ENCODE results near the gene LPP. TPM values are rescaled to one million over a fixed set of nuclear protein-coding genes. Genes with fewer than 3 reads are reported as not detected.

LPP gene
- total and polyA plus RNA-seq, 5 donors from 2014 or later = 14.5 to 102 (median 21.7) TPM

DNA sequence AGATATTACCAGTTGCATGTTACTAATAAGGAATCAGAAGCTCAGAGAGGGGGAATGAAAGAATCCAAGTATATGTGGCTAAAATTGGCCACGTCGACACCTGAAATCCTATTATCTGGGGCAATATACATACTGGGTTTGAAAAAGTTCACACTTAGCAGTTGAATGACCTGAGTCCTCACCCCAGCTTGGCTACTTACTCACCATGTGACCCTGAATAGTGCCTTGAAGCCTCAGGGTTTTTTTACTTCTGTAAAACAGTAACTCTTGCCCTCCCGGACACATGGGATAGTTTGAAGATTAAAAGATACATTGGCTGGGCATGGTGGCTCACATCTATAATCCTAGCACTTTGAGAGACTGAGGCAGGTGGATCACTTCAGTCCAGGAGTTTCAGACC, 675.6 kb downstream of the LPP start:
- H3K36me3 Mint-ChIP-seq = no peaks in the 10 kb centered on the region
- no peaks in the 10 kb centered on the region for H3K27me3 Mint-ChIP-seq
- H3K27ac Mint-ChIP-seq = no peak overlapping the region
- no peak overlapping the region for H3K4me3 ChIP-seq (ENCODE audit: low read depth, low read length)
- H3K27ac ChIP-seq (ENCODE audit: insufficient read depth, low read length, poor library complexity, severe bottlenecking) = no peak overlapping the region
- no peaks in the 10 kb centered on the region for H3K27me3 ChIP-seq (ENCODE audit: control insufficient read depth, insufficient read depth, low read length)
- DNase-seq (no peak), ATAC-seq (ENCODE audit: low read depth in 2 of 2) (no peak)
- no peaks in the 10 kb centered on the region for H3K9me3 ChIP-seq (ENCODE audit: control insufficient read depth in 2 of 2, low read length in 2 of 2)
- no peaks in the 10 kb centered on the region for H3K4me1 ChIP-seq (ENCODE audit: control insufficient read depth, insufficient read depth, low read length, poor library complexity, severe bottlenecking)
- no peaks in the 10 kb centered on the region for H3K36me3 ChIP-seq (ENCODE audit: control insufficient read depth, insufficient read depth, low read length)
- H3K4me1 Mint-ChIP-seq = peaks cover 0 to 18% (median 7%) of the 10 kb centered on the region in 4 donors
- no peaks in the 10 kb centered on the region for H3K9me3 Mint-ChIP-seq
- no peak overlapping the region for H3K4me3 Mint-ChIP-seq

DNA sequence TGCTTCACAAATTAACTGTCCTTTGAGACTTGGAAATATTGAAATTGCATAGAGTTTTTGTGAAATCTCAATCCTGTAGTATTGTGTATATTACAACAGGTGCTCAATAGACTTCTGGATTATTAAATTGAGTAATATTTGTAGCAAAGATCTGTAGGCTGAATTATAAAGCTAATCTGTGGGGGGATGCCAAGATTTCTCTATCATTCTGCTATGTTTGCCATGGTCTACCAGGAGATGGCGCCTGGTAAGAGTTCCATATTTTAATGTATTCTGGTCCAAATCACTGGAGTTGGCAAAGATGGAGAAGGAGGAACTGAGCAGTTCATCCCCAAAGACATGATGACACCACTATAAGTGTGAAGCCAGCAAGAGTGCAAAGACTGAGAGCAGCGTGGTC, 676.9 kb downstream of the LPP start:
- no peaks in the 10 kb centered on the region for H3K9me3 ChIP-seq (ENCODE audit: control insufficient read depth in 2 of 2, low read length in 2 of 2)
- no peaks in the 10 kb centered on the region for H3K9me3 Mint-ChIP-seq
- ATAC-seq (ENCODE audit: low read depth in 2 of 2) = no peak
- H3K27me3 Mint-ChIP-seq = no peaks in the 10 kb centered on the region
- peak in 1 of 3 donors; percentile 9 for DNase-seq
- no peak overlapping the region for H3K27ac ChIP-seq (ENCODE audit: insufficient read depth, low read length, poor library complexity, severe bottlenecking)
- H3K36me3 Mint-ChIP-seq = no peaks in the 10 kb centered on the region
- H3K27me3 ChIP-seq (ENCODE audit: control insufficient read depth, insufficient read depth, low read length) = no peaks in the 10 kb centered on the region
- H3K27ac Mint-ChIP-seq = no peak overlapping the region
- H3K4me1 Mint-ChIP-seq = peaks cover 0 to 22% (median 10%) of the 10 kb centered on the region in 4 donors
- no peak overlapping the region for H3K4me3 ChIP-seq (ENCODE audit: low read depth, low read length)
- H3K4me3 Mint-ChIP-seq = no peak overlapping the region
- no peaks in the 10 kb centered on the region for H3K36me3 ChIP-seq (ENCODE audit: control insufficient read depth, insufficient read depth, low read length)
- H3K4me1 ChIP-seq (ENCODE audit: control insufficient read depth, insufficient read depth, low read length, poor library complexity, severe bottlenecking) = no peaks in the 10 kb centered on the region

DNA sequence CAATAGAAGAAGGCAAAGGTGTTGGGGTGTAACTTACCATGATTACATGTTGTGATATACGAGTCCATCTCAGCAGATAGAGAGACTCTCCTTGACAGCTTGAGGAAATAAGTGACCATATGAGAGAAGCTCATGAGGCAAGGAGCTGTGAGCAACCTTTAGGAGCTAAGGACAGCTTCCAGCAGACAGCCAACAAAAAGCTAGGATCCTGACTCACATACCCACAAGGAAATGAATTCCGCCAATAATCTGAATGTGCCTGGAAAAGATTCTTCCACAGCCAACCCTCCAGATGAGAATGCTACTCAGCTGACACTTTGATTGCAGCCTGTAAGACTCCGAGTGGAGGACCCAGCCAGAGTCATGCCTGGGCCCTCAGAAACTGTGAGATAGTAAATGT, 678.2 kb downstream of the LPP start:
- Histone ChIP-seq H3K9me3 (ENCODE audit: control insufficient read depth in 2 of 2, low read length in 2 of 2) (no peaks in the 10 kb centered on the region), H3K27me3 (ENCODE audit: control insufficient read depth, insufficient read depth, low read length) (no peaks in the 10 kb centered on the region), H3K4me3 (ENCODE audit: low read depth, low read length) (no peak overlapping the region), H3K36me3 (ENCODE audit: control insufficient read depth, insufficient read depth, low read length) (no peaks in the 10 kb centered on the region), H3K27ac (ENCODE audit: insufficient read depth, low read length, poor library complexity, severe bottlenecking) (no peak overlapping the region), H3K4me1 (ENCODE audit: control insufficient read depth, insufficient read depth, low read length, poor library complexity, severe bottlenecking) (no peaks in the 10 kb centered on the region)
- DNase-seq (no peak), ATAC-seq (ENCODE audit: low read depth in 2 of 2) (no peak)
- Mint-ChIP-seq H3K36me3 (no peaks in the 10 kb centered on the region), H3K4me1 (peaks cover 0 to 18% (median 10%) of the 10 kb centered on the region in 4 donors), H3K27me3 (no peaks in the 10 kb centered on the region), H3K27ac (no peak overlapping the region), H3K9me3 (no peaks in the 10 kb centered on the region), H3K4me3 (no peak overlapping the region)

DNA sequence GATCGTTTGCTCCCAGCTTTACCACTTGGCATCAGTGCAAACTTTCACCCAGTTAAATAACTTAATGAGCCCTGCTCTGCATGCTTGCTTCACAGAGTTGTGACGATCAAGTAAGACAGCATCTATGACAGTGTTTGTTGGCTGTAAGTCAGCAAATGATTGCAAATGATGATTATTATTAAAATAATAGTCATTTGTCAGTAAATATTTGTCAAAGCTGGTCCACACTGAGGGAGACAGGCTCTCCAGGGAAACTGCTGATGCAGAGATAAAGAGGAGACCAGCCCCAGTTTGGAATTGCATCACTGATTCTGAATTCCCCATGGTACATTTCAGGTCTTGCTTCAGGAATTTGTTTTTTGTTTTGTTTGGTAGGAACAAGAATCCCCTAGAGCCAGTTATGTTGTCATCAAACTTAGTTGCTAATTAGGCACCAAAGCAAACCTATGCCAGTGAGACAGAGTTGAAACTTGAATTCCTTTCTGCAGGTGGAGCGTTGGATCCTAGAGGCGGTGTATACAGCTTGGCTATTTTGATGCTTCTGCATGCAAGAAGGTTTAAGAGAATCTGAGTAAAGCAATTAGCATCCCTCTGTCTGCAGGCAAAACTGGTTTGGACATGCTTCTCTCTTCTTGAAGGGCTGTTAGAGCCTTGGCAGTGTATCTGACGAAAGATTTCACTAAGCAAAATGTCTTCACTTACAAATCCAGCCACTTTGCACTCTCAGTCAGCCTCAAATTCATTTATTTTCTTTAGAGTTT, 679.2 kb downstream of the LPP start:
- no peaks in the 10 kb centered on the region for H3K36me3 Mint-ChIP-seq
- no peak for ATAC-seq (ENCODE audit: low read depth in 2 of 2)
- no peaks in the 10 kb centered on the region for H3K36me3 ChIP-seq (ENCODE audit: control insufficient read depth, insufficient read depth, low read length)

DNA sequence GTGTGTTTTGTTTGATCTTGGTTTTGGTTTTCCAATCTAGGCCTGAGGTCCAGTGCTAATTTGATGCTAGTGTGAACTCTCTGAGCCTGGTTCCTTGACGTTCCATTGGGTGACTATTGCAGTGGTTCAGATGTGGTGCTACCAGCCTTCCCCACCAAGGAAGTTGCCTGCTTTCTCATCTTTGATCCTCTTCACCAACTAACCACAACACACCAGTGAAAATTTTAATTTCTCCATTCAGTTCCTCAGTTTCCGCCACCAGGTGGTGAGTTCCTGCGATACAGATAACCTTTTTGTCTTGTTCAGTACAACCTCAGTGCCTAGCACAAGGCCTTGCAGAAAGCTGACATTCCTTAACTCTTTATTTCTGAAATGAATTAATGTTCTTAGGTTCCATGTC, 680.4 kb downstream of the LPP start:
- no peak overlapping the region for H3K4me3 ChIP-seq (ENCODE audit: low read depth, low read length)
- no peaks in the 10 kb centered on the region for H3K27me3 Mint-ChIP-seq
- no peaks in the 10 kb centered on the region for H3K9me3 ChIP-seq (ENCODE audit: control insufficient read depth in 2 of 2, low read length in 2 of 2)
- ATAC-seq (ENCODE audit: low read depth in 2 of 2) (no peak), DNase-seq (peak in 2 of 3 donors; percentile 11 to 44)
- no peak overlapping the region for H3K4me3 Mint-ChIP-seq
- H3K36me3 Mint-ChIP-seq = peaks cover 5% of the 10 kb centered on the region
- H3K27me3 ChIP-seq (ENCODE audit: control insufficient read depth, insufficient read depth, low read length) = no peaks in the 10 kb centered on the region
- H3K27ac ChIP-seq (ENCODE audit: insufficient read depth, low read length, poor library complexity, severe bottlenecking) = no peak overlapping the region
- no peaks in the 10 kb centered on the region for H3K36me3 ChIP-seq (ENCODE audit: control insufficient read depth, insufficient read depth, low read length)
- H3K27ac Mint-ChIP-seq = peak overlapping the region in 1 of 3 donors; percentile 39
- H3K4me1 ChIP-seq (ENCODE audit: control insufficient read depth, insufficient read depth, low read length, poor library complexity, severe bottlenecking) = no peaks in the 10 kb centered on the region
- peaks cover 0 to 2% (median 0%) of the 10 kb centered on the region in 7 donors for H3K9me3 Mint-ChIP-seq
- peaks cover 0 to 18% (median 11%) of the 10 kb centered on the region in 4 donors for H3K4me1 Mint-ChIP-seq

More for the DNA sequence above, 679.2 kb downstream of the LPP start:
- Histone ChIP-seq H3K27me3 (ENCODE audit: control insufficient read depth, insufficient read depth, low read length) (no peaks in the 10 kb centered on the region), H3K4me3 (ENCODE audit: low read depth, low read length) (no peak overlapping the region), H3K4me1 (ENCODE audit: control insufficient read depth, insufficient read depth, low read length, poor library complexity, severe bottlenecking) (no peaks in the 10 kb centered on the region), H3K9me3 (ENCODE audit: control insufficient read depth in 2 of 2, low read length in 2 of 2) (no peaks in the 10 kb centered on the region), H3K27ac (ENCODE audit: insufficient read depth, low read length, poor library complexity, severe bottlenecking) (no peak overlapping the region)
- no peaks in the 10 kb centered on the region for H3K9me3 Mint-ChIP-seq
- DNase-seq = no peak
- H3K27me3 Mint-ChIP-seq = no peaks in the 10 kb centered on the region
- H3K4me3 Mint-ChIP-seq = no peak overlapping the region
- no peak overlapping the region for H3K27ac Mint-ChIP-seq
- H3K4me1 Mint-ChIP-seq = peaks cover 0 to 18% (median 10%) of the 10 kb centered on the region in 4 donors

DNA sequence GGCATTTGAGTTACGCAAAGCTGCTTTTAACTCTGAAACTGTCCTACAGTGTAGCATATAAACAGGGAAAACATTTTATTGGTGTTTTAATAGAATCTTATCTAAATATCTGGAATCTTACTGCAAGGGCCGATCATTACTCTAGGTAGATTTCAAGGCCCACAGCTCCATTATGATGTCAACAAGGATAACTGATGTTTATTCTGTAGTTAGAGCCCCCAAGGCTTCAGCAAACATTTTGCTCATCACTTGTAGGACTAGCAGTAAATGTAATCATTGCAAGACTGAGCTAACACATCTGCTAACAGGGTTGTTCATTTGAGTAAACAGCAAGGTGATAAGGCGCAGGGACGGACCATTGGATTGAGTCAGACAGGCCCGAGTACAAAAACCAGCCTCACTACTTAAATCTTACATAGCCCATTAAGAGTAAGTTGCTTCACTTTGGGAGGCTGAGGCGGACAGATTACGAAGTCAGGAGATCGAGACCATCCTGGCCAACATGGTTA, 685.3 kb downstream of the LPP start:
- no peak overlapping the region for H3K27ac ChIP-seq (ENCODE audit: insufficient read depth, low read length, poor library complexity, severe bottlenecking)
- DNase-seq (no peak), ATAC-seq (ENCODE audit: low read depth in 2 of 2) (no peak)
- no peaks in the 10 kb centered on the region for H3K4me1 ChIP-seq (ENCODE audit: control insufficient read depth, insufficient read depth, low read length, poor library complexity, severe bottlenecking)
- H3K27me3 Mint-ChIP-seq = no peaks in the 10 kb centered on the region
- no peaks in the 10 kb centered on the region for H3K9me3 ChIP-seq (ENCODE audit: control insufficient read depth in 2 of 2, low read length in 2 of 2)
- H3K36me3 ChIP-seq (ENCODE audit: control insufficient read depth, insufficient read depth, low read length) = no peaks in the 10 kb centered on the region
- peaks cover 7 to 8% (median 7%) of the 10 kb centered on the region in 4 donors for H3K4me1 Mint-ChIP-seq
- H3K36me3 Mint-ChIP-seq = peaks cover 5% of the 10 kb centered on the region
- peaks cover 0 to 2% (median 0%) of the 10 kb centered on the region in 7 donors for H3K9me3 Mint-ChIP-seq
- H3K4me3 Mint-ChIP-seq = no peak overlapping the region
- no peak overlapping the region for H3K4me3 ChIP-seq (ENCODE audit: low read depth, low read length)
- no peaks in the 10 kb centered on the region for H3K27me3 ChIP-seq (ENCODE audit: control insufficient read depth, insufficient read depth, low read length)
- H3K27ac Mint-ChIP-seq = no peak overlapping the region

DNA sequence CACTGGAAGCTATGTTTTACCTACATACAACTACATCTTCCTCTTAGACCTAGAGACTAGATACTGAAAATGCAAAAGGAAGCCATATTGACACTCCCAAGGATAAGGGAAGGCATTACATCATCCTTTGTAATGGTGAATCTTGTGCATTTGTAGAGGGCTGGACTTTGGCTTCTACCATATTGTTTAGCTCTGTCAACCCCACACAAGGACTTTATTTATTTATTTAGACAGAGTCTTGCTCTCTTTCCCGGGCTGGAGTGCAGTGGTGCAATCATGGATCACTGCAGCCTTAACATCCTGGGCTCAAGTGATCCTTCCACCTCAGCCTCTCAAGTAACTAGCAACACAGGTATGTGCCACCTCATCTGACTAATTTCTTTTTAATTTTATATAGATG, 686.3 kb downstream of the LPP start:
- H3K27me3 Mint-ChIP-seq = no peaks in the 10 kb centered on the region
- Histone ChIP-seq H3K4me1 (ENCODE audit: control insufficient read depth, insufficient read depth, low read length, poor library complexity, severe bottlenecking) (no peaks in the 10 kb centered on the region), H3K27me3 (ENCODE audit: control insufficient read depth, insufficient read depth, low read length) (no peaks in the 10 kb centered on the region), H3K36me3 (ENCODE audit: control insufficient read depth, insufficient read depth, low read length) (no peaks in the 10 kb centered on the region), H3K9me3 (ENCODE audit: control insufficient read depth in 2 of 2, low read length in 2 of 2) (no peaks in the 10 kb centered on the region), H3K4me3 (ENCODE audit: low read depth, low read length) (no peak overlapping the region), H3K27ac (ENCODE audit: insufficient read depth, low read length, poor library complexity, severe bottlenecking) (no peak overlapping the region)
- ATAC-seq (ENCODE audit: low read depth in 2 of 2) (no peak), DNase-seq (no peak)
- H3K36me3 Mint-ChIP-seq = peaks cover 5% of the 10 kb centered on the region
- peaks cover 0 to 8% (median 1%) of the 10 kb centered on the region in 4 donors for H3K4me1 Mint-ChIP-seq
- H3K4me3 Mint-ChIP-seq = no peak overlapping the region
- H3K27ac Mint-ChIP-seq = no peak overlapping the region
- H3K9me3 Mint-ChIP-seq = peaks cover 0 to 2% (median 0%) of the 10 kb centered on the region in 7 donors

DNA sequence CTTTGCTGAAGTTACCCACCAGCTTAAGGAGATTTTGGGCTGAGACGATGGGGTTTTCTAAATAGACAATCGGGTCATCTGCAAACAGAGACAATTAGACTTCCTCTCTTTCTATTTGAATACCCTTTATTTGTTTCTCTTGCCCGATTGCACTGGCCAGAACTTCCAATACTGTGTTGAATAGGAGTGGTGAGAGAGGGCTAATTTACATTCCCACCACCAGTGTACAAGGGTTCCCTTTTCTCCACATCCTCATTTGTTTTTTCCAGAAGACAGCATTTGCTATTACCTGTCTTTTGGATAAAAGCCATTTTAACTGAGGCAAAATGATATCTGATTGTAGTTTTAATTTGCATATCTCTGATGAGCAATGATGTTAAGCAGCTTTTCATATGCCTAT, 687.9 kb downstream of the LPP start:
- no peak overlapping the region for H3K4me3 Mint-ChIP-seq
- H3K27me3 Mint-ChIP-seq = no peaks in the 10 kb centered on the region
- ATAC-seq (ENCODE audit: low read depth in 2 of 2) (no peak), DNase-seq (no peak)
- H3K9me3 Mint-ChIP-seq = peaks cover 0 to 2% (median 0%) of the 10 kb centered on the region in 7 donors
- Histone ChIP-seq H3K4me1 (ENCODE audit: control insufficient read depth, insufficient read depth, low read length, poor library complexity, severe bottlenecking) (no peaks in the 10 kb centered on the region), H3K27ac (ENCODE audit: insufficient read depth, low read length, poor library complexity, severe bottlenecking) (no peak overlapping the region), H3K27me3 (ENCODE audit: control insufficient read depth, insufficient read depth, low read length) (no peaks in the 10 kb centered on the region), H3K9me3 (ENCODE audit: control insufficient read depth in 2 of 2, low read length in 2 of 2) (no peaks in the 10 kb centered on the region), H3K36me3 (ENCODE audit: control insufficient read depth, insufficient read depth, low read length) (no peaks in the 10 kb centered on the region), H3K4me3 (ENCODE audit: low read depth, low read length) (no peak overlapping the region)
- peak overlapping the region in 1 of 3 donors; percentile 8 for H3K27ac Mint-ChIP-seq
- peaks cover 5% of the 10 kb centered on the region for H3K36me3 Mint-ChIP-seq
- H3K4me1 Mint-ChIP-seq = peaks cover 0 to 8% (median 1%) of the 10 kb centered on the region in 4 donors

All from CD4-positive, CD25-positive, alpha-beta regulatory T cell (primary cell).